Cardiac fibroblast (primary cell): ENCODE data around the gene CDK10.

Source experiments
- DNase-seq, 2 donors: peaks; one replicate each; pipeline versions ENCODE4 v3.0.0 to v3.0.0-alpha.2; 2010; ENCODE audit warnings: low read depth in 2 of 2
- H3K4me3 ChIP-seq, 2 donors: replicated peaks in 1 of 2; 1 replicate in 1 of 2; 2 replicates in 1 of 2; pipeline ENCODE4 v1.5.1; 2011; ENCODE audit warnings: low read depth in 2 of 2, low read length in 2 of 2, mild to moderate bottlenecking in 2 of 2, moderate library complexity in 1 of 2
- TF ChIP-seq, protein P1 (sequence below): IDR thresholded peaks from one replicate; pipeline ENCODE4 v1.5.1; 2011; ENCODE audit warnings: low read depth, mild to moderate bottlenecking, low read length, inconsistent platforms

CDK10 gene

DNA sequence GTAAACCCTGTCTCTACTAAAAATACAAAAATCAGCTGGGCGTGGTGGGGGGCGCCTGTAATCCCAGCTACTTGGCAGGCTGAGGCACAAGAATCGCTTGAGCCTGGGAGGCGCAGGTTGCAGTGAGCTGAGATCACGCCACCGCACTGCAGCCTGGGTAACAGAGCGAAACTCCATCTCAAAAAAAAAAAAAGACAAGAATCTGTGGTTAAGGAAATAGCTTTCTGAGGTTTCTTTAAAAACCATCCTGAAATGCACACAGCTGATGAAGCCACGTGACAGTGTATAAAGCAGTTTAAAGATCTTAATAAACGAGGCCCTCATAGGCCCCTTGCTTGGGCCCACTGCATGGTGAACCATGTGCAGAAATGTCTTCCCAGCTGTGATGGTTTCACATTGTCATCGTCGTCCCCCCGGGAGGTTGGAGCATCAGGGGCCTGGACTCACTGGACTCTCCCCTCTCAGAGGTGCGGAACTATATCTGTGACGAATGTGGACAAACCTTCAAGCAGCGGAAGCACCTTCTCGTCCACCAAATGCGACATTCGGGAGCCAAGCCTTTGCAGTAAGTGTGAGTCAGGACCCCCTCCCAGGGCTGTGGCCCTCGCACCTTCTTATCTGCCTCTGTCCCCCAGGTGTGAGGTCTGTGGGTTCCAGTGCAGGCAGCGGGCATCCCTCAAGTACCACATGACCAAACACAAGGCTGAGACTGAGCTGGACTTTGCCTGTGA lies 51.0 kb downstream of the CDK10 start:
- no peak for DNase-seq
- no peak overlapping the region for H3K4me3 ChIP-seq
- TF ChIP-seq, protein P1, sequence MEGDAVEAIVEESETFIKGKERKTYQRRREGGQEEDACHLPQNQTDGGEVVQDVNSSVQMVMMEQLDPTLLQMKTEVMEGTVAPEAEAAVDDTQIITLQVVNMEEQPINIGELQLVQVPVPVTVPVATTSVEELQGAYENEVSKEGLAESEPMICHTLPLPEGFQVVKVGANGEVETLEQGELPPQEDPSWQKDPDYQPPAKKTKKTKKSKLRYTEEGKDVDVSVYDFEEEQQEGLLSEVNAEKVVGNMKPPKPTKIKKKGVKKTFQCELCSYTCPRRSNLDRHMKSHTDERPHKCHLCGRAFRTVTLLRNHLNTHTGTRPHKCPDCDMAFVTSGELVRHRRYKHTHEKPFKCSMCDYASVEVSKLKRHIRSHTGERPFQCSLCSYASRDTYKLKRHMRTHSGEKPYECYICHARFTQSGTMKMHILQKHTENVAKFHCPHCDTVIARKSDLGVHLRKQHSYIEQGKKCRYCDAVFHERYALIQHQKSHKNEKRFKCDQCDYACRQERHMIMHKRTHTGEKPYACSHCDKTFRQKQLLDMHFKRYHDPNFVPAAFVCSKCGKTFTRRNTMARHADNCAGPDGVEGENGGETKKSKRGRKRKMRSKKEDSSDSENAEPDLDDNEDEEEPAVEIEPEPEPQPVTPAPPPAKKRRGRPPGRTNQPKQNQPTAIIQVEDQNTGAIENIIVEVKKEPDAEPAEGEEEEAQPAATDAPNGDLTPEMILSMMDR: no peak

DNA sequence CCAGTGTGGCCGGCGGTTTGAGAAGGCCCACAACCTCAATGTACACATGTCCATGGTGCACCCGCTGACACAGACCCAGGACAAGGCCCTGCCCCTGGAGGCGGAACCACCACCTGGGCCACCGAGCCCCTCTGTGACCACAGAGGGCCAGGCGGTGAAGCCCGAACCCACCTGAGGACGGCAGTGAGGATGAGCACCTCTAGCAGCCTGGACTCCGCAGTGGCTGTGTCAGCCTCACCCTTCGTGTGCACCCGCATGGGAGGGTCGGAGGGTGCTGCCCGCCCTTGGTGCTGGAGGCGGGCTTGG lies 51.5 kb downstream of the CDK10 start:
- DNase-seq: no peak
- TF ChIP-seq, protein P1: no peak
- no peak overlapping the region for H3K4me3 ChIP-seq

DNA sequence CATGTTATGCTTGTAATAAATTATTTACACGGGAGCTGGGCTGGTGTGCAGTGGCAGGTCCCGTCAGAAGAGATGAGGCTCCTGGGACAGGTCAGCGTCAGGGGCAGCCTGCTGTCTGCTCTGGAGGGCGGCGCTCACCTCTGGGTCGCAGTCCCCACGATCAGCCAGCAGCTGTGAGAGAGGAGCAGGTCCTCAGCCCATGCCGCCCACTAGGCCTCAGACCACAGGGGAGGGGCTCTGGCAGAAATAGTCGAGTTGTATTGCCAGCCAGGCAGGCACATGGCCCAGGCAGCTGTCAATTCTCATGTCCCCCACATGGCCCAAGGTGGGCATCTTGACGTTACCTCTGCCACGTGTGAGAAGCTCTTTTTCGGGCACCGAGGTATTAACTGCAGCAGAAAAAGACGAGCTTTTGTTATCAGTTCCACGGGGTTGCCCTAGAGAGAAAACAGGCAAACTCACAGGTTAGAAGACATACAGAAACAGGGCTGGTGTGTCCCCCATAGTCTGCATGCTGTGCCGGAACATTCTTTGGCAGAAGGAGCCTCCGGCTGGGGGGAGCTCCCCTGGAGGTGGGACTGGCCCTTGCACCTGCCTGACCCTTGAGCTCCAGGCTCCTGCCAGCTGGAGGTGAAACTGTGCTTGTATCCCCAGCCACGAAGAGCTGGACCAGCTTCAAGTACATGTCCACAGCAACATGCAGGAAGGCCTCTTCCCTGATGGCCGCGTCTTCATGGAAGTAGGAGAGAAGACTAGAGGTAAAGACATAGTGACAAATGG lies 52.2 kb downstream of the CDK10 start:
- H3K4me3 ChIP-seq: no peak overlapping the region
- TF ChIP-seq, protein P1: no peak
- no peak for DNase-seq

DNA sequence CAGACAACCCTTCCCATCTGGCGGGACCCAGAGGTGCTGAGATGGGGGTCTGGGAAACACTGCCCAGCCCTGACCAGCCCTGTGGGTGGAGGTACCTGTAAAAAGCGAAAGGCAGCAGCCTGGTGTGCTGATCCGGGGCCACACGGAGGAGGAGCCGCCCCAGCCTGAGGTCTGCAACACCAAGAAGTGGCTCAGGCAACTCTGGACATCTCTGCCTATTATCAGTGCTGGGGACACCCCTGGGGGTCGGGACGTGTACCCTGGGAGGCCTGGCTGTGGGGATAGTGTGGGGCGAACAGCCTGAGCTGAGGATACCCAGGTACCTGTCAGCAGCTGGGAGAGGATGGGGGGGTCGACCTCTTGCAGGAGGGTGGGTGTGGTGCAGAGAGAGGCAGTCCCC lies 52.9 kb downstream of the CDK10 start:
- no peak overlapping the region for H3K4me3 ChIP-seq
- TF ChIP-seq, protein P1: no peak
- DNase-seq: no peak

DNA sequence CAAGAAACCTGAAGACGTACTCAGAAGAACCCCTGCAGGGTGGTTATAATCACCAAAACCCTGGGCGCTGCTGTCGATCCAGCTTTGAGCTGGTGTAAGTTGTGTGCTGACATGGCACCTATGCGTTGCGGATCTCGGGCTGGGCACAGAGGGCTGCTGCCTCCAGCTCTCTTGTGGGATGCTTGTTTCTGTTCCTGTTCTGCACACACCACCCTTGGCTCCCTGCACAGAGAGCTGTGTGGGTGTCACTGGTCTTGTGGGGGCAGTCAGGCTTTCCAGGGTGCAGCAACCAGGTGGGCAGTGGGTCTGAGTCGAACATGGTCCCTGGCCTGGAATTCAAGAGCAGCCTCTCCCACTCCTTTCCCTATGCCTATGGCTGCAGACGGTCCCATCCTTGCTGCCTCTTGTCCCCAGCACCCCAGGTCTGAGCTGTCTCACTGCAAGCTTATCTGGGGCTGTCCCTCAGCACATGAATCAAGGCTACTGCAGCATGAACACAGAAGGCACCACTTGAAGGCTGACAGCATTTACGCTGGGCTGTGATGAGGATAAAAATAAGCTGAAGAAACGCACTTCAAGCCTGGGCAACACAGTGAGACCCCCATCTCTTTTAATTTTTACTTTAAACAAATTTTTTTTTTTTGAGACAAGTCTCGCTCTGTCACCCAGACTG lies 55.0 kb downstream of the CDK10 start:
- no peak overlapping the region for H3K4me3 ChIP-seq
- TF ChIP-seq, protein P1: no peak
- no peak for DNase-seq

DNA sequence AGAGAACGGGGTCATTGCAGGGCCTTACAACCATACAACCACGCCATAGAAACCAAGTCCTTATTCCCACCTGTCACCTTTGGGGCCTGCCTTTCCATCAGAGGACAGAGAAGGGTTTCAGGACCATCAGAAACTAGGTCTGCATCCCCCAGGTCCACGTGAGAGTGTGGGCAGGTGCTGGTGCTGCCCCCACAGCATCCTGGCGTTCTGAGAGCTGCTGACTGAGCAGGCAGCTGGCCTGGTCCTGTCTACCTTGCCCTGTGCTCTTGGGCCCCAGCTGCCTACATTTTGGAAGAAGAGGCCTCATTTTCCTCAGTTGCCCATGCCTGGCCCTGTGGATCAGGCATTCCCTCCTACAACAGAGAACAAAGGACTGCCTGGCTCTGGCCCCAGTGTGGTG lies 56.5 kb downstream of the CDK10 start:
- no peak overlapping the region for H3K4me3 ChIP-seq
- no peak for DNase-seq
- TF ChIP-seq, protein P1: no peak
